ENCODE measurements around the gene CALU.

The CALU gene

GRCh38 chr7:128774921-128775320 is 35.8 kb downstream of the CALU start:
- no peak for TF ChIP-seq CTCF (IDR thresholded peaks at IDR 0.05; ENCODE audit: control extremely low read depth, extremely low read depth, low read depth, missing control alignments)
- POLR2A ChIA-PET, result no interaction called here
- DNase-seq (ENCODE audit: extremely low spot score), result no peak
- CTCF ChIA-PET, result interaction anchor here (1.0 to 2.0 kb wide), 3 partner anchors 10 to 15 kb away, joined by 3 to 5 read pairs (median 4); no protein-coding TSS in a partner anchor

GRCh38 chr7:128775744-128776474 is 36.8 kb downstream of the CALU start, which contains the start of gene OPN1SW:
TSS of gene OPN1SW (minus strand) at chr7:128775794. CDS start at chr7:128775781, 13 bp downstream.
- CTCF ChIA-PET, result no interaction called here
- POLR2A ChIA-PET, result no interaction called here
- TF ChIP-seq CTCF (IDR thresholded peaks at IDR 0.05; ENCODE audit: control extremely low read depth, extremely low read depth, low read depth, missing control alignments), result no peak
- DNase-seq (ENCODE audit: extremely low spot score), result no peak

GRCh38 chr7:128777156-128778123 is 38.3 kb downstream of the CALU start:
- POLR2A ChIA-PET, result interaction anchor here (0.7 kb wide), 1 partner anchor 483 kb away, joined by 3 read pairs; no protein-coding TSS in a partner anchor
- TF ChIP-seq CTCF (IDR thresholded peaks at IDR 0.05; ENCODE audit: control extremely low read depth, extremely low read depth, low read depth, missing control alignments), result no peak
- no peak for DNase-seq (ENCODE audit: extremely low spot score)
- CTCF ChIA-PET, result interaction anchor here (1.3 kb wide), 1 partner anchor 36 kb away, joined by 4 read pairs; no protein-coding TSS in a partner anchor

- POLR2A ChIA-PET, result no interaction called here
- CTCF ChIA-PET, result no interaction called here
- no peak for TF ChIP-seq CTCF (IDR thresholded peaks at IDR 0.05; ENCODE audit: control extremely low read depth, extremely low read depth, low read depth, missing control alignments)
These were observed 39.8 kb downstream of the CALU start for GRCh38 chr7:128778946-128779345.

GRCh38 chr7:128781126-128781525 is 42.0 kb downstream of the CALU start:
- no peak for DNase-seq (ENCODE audit: extremely low spot score)
- ChIA-PET CTCF (interaction anchor here (0.8 to 2.2 kb wide), 6 partner anchors 12 to 72 kb away, joined by 3 to 7 read pairs (median 5); no protein-coding TSS in a partner anchor), POLR2A (no interaction called here)
- TF ChIP-seq CTCF (IDR thresholded peaks at IDR 0.05; ENCODE audit: control extremely low read depth, extremely low read depth, low read depth, missing control alignments), result no peak

More at GRCh38 chr7:128778946-128779345, 39.8 kb downstream of the CALU start:
- DNase-seq (ENCODE audit: extremely low spot score), result no peak

GRCh38 chr7:128781851-128782250 is 42.7 kb downstream of the CALU start:
- no peak for TF ChIP-seq CTCF (IDR thresholded peaks at IDR 0.05; ENCODE audit: control extremely low read depth, extremely low read depth, low read depth, missing control alignments)
- no peak for DNase-seq (ENCODE audit: extremely low spot score)
- POLR2A ChIA-PET, result interaction anchor here (0.5 kb wide), 1 partner anchor 83 kb away, joined by 4 read pairs; no protein-coding TSS in a partner anchor
- CTCF ChIA-PET, result interaction anchor here (1.2 to 2.2 kb wide), 4 partner anchors 13 to 25 kb away, joined by 5 to 7 read pairs (median 6); no protein-coding TSS in a partner anchor
